Measurements from ENCODE around the gene YWHAE.
"Not testable (repeated sequence)": the region's sequence is repeated elsewhere in the genome, so short reads cannot be mapped to it uniquely, and the experiment has no call there.

Gene YWHAE

GRCh38 chr17:1373707-1374237, 26.2 kb downstream of the YWHAE start:
- no peak for DNase-seq (ENCODE audit: low read depth in 3 of 3)

- DNase-seq (ENCODE audit: low read depth in 3 of 3), result no peak
Observed at GRCh38 chr17:1372618-1373017, 27.4 kb downstream of the YWHAE start.

- no peak for DNase-seq (ENCODE audit: low read depth in 3 of 3)
Observed at GRCh38 chr17:1371893-1372590, 28.0 kb downstream of the YWHAE start.

GRCh38 chr17:1368588-1368987, 31.4 kb downstream of the YWHAE start:
- no peak for DNase-seq (ENCODE audit: low read depth in 3 of 3)

- DNase-seq (ENCODE audit: low read depth in 3 of 3), result no peak
Observed at GRCh38 chr17:1367351-1367745, 32.7 kb downstream of the YWHAE start.

- no peak for DNase-seq (ENCODE audit: low read depth in 3 of 3)
Observed at GRCh38 chr17:1366234-1366633, 33.8 kb downstream of the YWHAE start.

- peak in 2 of 3 experiments; percentile 21 to 34 for DNase-seq (ENCODE audit: low read depth in 3 of 3)
Observed at GRCh38 chr17:1365445-1366039, 34.5 kb downstream of the YWHAE start.

- DNase-seq (ENCODE audit: low read depth in 3 of 3), result no peak
Observed at GRCh38 chr17:1362964-1363363, 37.1 kb downstream of the YWHAE start.

- DNase-seq (ENCODE audit: low read depth in 3 of 3), result no peak
Observed at GRCh38 chr17:1362065-1362848, 37.8 kb downstream of the YWHAE start.

- DNase-seq (ENCODE audit: low read depth in 3 of 3), result no peak
Observed at GRCh38 chr17:1360975-1361374, 39.0 kb downstream of the YWHAE start.

GRCh38 chr17:1360315-1360714, 39.7 kb downstream of the YWHAE start:
- not testable (repeated sequence) for DNase-seq (ENCODE audit: low read depth in 3 of 3)

GRCh38 chr17:1354030-1354429, 46.0 kb downstream of the YWHAE start:
- no peak for DNase-seq (ENCODE audit: low read depth in 3 of 3)

- DNase-seq (ENCODE audit: low read depth in 3 of 3), result not testable (repeated sequence)
Observed at GRCh38 chr17:1352530-1352929, 47.5 kb downstream of the YWHAE start.

- DNase-seq (ENCODE audit: low read depth in 3 of 3), result no peak
Observed at GRCh38 chr17:1351971-1352370, 48.1 kb downstream of the YWHAE start.

- no peak for DNase-seq (ENCODE audit: low read depth in 3 of 3)
Observed at GRCh38 chr17:1351275-1351674, 48.7 kb downstream of the YWHAE start.

GRCh38 chr17:1347589-1348323, 52.3 kb downstream of the YWHAE start:
- no peak for DNase-seq (ENCODE audit: low read depth in 3 of 3)

GRCh38 chr17:1344521-1344920, 55.5 kb downstream of the YWHAE start:
- no peak for DNase-seq (ENCODE audit: low read depth in 3 of 3)

GRCh38 chr17:1343554-1343953, 56.5 kb downstream of the YWHAE start:
- no peak for DNase-seq (ENCODE audit: low read depth in 3 of 3)

GRCh38 chr17:1340371-1340770, 59.7 kb downstream of the YWHAE start:
- DNase-seq (ENCODE audit: low read depth in 3 of 3), result no peak

- no peak for DNase-seq (ENCODE audit: low read depth in 3 of 3)
Observed at GRCh38 chr17:1331708-1332107, 68.3 kb downstream of the YWHAE start.

GRCh38 chr17:1329745-1330343, 70.2 kb downstream of the YWHAE start:
- DNase-seq (ENCODE audit: low read depth in 3 of 3), result no peak
